GM12801 (cell line): ENCODE data around the gene ABTB1.

Source experiments
- TF ChIP-seq, protein P1 (sequence below): IDR thresholded peaks from one replicate; pipeline ENCODE4 v1.5.1; 2011; ENCODE audit warnings: control low read depth; ENCODE audit not compliant: insufficient read length; ENCODE audit errors: extremely low read depth

Gene ABTB1

DNA sequence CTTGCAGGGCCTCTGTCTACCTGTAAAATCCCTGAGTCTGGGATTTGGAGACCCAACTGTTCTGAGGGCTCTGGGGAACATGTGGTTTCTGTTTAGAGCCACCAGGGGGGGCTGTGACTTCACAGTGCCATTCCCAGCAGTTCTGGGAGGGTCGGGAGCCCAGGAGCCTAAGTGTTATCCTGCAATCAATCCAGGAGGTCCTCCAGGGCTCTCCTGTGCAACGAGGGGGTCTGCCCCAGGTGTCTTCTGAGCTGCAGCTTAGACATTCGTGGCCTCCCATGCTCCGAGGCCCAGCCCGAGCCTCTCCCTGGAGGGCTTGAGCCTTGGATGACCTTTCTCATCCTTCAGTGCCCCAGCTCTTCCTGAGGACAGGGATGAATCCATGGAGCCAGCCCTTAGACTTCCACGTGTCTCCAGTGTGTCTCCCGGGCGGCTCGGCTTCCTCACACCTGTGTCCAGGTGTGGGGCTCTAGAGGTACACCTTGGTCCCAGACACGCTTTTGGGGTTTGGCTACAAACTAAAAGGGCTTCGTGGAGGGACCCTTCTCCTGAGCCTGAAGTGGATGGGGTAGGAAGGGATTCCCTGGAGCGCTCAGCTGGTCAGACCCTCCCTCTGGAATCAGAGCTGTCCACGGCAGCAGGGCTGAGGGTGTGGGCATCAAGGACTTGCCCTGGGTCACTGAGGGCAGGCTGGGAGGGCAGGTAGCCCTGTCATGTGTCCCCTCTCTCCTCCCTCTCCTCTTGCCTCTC, 20.3 kb upstream of the ABTB1 start:
- TF ChIP-seq, protein P1, sequence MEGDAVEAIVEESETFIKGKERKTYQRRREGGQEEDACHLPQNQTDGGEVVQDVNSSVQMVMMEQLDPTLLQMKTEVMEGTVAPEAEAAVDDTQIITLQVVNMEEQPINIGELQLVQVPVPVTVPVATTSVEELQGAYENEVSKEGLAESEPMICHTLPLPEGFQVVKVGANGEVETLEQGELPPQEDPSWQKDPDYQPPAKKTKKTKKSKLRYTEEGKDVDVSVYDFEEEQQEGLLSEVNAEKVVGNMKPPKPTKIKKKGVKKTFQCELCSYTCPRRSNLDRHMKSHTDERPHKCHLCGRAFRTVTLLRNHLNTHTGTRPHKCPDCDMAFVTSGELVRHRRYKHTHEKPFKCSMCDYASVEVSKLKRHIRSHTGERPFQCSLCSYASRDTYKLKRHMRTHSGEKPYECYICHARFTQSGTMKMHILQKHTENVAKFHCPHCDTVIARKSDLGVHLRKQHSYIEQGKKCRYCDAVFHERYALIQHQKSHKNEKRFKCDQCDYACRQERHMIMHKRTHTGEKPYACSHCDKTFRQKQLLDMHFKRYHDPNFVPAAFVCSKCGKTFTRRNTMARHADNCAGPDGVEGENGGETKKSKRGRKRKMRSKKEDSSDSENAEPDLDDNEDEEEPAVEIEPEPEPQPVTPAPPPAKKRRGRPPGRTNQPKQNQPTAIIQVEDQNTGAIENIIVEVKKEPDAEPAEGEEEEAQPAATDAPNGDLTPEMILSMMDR: no peak

DNA sequence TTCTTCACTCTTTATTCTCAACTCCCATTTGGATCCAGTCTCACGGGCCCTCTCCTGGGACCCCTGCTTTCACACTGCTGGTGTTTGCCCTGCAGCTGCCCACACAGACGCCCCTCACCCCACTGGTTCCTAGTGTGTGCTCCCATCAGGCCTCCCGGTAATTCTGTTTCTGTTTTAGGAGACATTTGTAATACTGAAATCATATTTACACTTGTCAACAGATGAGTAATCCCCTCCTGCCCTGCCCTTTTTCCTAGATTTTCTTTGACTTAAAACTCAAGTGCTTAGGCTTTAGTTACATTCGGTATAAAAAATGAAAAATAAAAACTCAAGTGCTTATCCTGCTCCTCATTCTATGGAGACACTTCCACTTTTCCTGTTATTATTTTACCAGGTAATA, 18.4 kb upstream of the ABTB1 start:
- TF ChIP-seq, protein P1: no peak

DNA sequence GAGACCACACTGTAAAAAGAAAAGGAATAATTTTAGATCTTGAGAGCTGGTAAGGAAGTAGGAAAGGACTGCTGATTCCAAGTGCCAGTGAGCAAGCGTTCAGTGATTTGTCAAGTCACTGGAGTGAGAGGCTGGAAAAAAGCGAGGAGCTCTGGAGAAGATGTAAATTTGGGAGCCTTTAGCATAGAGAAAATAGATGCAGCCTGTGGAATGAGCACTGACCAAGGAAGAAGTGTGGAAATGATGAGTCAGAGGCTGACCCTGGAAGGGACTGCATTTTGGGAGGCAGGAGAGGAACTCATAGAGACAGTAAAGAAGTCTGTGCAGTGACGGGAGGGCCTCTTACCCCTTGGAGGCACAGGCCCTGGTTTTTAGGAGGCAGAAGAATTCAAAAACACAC, 17.1 kb upstream of the ABTB1 start:
- TF ChIP-seq, protein P1: no peak

DNA sequence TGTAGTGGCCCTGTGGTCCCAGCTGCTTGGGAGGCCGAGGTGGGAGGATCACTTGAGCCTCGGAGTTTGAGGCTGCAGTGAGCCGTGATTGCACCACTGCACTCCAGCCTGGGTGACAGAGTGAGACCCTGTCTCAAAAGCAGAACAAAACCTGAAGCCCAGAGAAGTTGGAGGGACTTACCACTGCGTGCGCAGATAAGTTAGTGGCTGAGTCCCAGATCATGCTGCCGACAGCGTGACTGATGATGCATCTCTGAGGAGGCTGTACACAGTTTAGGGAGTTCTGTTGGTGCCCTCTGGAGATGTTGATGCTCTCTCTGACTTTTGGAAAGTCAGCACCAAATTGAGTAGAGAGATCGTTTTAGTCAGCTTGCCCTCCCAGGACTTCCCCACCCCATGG, 15.8 kb upstream of the ABTB1 start:
- TF ChIP-seq, protein P1: no peak

DNA sequence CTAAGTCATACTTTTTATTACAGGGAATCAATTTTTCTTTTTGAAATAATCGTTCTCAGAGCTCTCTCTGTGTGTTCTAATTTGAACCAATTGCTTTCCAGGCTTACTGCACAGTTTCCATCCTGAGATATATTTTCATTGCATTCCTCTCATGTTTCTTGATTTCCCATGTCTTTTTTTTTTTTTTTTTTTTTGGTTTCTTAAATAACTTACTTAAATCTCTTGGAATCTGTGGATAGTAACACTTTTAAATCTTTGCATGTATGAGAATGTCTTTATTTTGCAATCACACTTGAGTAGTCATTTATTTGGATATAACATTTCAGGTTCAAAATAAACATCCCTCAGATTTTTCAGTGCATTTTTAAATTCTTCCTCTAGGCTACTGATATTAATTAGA, 14.5 kb upstream of the ABTB1 start:
- TF ChIP-seq, protein P1: no peak

DNA sequence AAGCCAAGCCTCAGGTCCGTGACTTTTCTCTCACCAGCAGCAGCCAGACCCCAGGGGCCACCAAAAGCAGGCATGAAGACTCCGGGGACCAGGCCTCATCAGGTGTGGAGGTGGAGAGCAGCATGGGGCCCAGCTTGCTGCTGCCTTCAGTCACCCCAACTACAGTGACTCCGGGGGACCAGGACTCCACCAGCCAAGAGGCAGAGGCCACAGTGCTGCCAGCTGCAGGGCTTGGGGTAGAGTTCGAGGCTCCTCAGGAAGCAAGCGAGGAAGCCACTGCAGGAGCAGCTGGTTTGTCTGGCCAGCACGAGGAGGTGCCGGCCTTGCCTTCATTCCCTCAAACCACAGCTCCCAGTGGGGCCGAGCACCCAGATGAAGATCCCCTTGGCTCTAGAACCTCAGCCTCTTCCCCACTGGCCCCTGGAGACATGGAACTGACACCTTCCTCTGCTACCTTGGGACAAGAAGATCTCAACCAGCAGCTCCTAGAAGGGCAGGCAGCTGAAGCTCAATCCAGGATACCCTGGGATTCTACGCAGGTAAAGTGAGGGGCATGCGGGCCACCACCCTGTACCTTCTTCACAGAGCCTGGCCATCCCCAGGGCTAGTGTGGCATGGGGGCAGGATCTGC, 12.0 kb upstream of the ABTB1 start:
- TF ChIP-seq, protein P1: no peak

DNA sequence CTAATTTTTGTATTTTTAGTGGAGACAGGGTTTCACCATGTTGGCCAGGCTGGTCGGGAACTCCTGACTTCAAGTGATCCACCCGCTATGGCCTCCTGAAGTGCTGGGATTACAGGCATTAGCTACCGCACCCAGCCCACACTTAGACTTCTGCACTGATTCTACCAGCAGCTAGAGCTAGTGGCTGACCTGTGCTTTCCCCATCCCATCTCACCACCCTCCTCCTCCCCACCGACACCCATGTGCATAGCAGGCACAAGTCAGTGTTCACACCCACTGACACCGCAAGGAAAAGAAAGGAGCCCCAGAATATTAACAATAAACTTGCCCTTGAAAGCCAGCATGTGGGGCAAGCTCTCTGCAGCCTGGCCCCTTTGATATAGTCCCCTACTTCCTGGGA, 11.2 kb upstream of the ABTB1 start:
- TF ChIP-seq, protein P1: no peak
